OCI-LY1 (cell line): ENCODE measurements around the gene LIX1L.

Experiments used
- CTCF ChIP-seq: fragments of 200-600 bp; sonication (generic), shearing (Covaris generic); IDR thresholded peaks from 2 replicates; pipeline ENCODE4 v1.5.1; 2017; ENCODE audit warnings: mild to moderate bottlenecking, antibody characterized with exemption, low read length, moderate library complexity, mixed read lengths
- EZH2 ChIP-seq: fragments of 200-600 bp; sonication (generic), shearing (Covaris generic); IDR thresholded peaks from 2 replicates; pipeline ENCODE4 v1.8.0; 2017; ENCODE audit warnings: borderline replicate concordance, mixed run types, mild to moderate bottlenecking, antibody characterized with exemption, low read length, moderate library complexity, mixed read lengths

DNA sequence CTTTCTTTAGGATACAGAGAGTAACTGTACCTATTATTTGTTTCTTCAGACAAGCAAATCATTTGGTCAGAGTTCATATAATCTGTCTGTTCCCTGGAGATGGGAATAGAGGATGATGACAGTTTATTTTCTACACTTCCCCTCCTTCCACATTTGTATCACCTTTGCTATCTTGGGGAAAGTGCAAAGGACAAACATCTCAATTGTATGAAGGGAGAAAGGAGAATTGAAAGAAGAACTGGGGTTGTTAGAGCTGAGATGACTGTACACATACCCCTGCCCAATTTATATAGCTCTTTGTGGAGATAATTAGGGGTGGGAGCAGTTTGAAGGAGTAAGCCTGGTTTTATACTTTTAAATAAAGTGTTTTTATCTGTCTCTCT lies 20.6 kb upstream of the LIX1L start:
- TF ChIP-seq CTCF = no peak
- TF ChIP-seq EZH2 = no peak
